ENCODE measurements around the gene DHFR2.
"Not testable (repeated sequence)": the region's sequence is repeated elsewhere in the genome, so short reads cannot be mapped to it uniquely, and the experiment has no call there.

DHFR2 gene

GRCh38 chr3:94065122-94065521 is 2.4 kb upstream of the DHFR2 start:
- no peak for DNase-seq (ENCODE audit: low spot score)

GRCh38 chr3:94064243-94064860 is 1.6 kb upstream of the DHFR2 start:
- DNase-seq (ENCODE audit: low spot score), result no peak

GRCh38 chr3:94063496-94064119 is 892 bp upstream of the DHFR2 start:
- no peak for DNase-seq (ENCODE audit: low spot score)

- no peak for DNase-seq (ENCODE audit: low spot score)
Observed at GRCh38 chr3:94061297-94061696, 1.4 kb downstream of the DHFR2 start.

- no peak for DNase-seq (ENCODE audit: low spot score)
Observed at GRCh38 chr3:94050546-94050945, 12.2 kb downstream of the DHFR2 start.

- no peak for DNase-seq (ENCODE audit: low spot score)
Observed at GRCh38 chr3:94049267-94049666, 13.4 kb downstream of the DHFR2 start.

- no peak for DNase-seq (ENCODE audit: low spot score)
Observed at GRCh38 chr3:94046533-94046932, 16.2 kb downstream of the DHFR2 start.

- DNase-seq (ENCODE audit: low spot score), result not testable (repeated sequence)
Observed at GRCh38 chr3:94044100-94044936, 18.4 kb downstream of the DHFR2 start.

- DNase-seq (ENCODE audit: low spot score), result no peak
Observed at GRCh38 chr3:94043285-94043684, 19.4 kb downstream of the DHFR2 start.

GRCh38 chr3:94036909-94037507 is 25.7 kb downstream of the DHFR2 start:
- DNase-seq (ENCODE audit: low spot score), result peak; percentile 62

GRCh38 chr3:94028093-94028837 is 34.5 kb downstream of the DHFR2 start, which contains the start of gene STX19:
Gene STX19, minus strand, starts transcription at chr3:94028597. Its CDS starts 13,328 bp downstream, at chr3:94015269.
- DNase-seq (ENCODE audit: low spot score), result no peak

GRCh38 chr3:94026623-94027022 is 36.1 kb downstream of the DHFR2 start:
- DNase-seq (ENCODE audit: low spot score), result no peak

GRCh38 chr3:94024385-94024784 is 38.3 kb downstream of the DHFR2 start:
- peak; percentile 20 for DNase-seq (ENCODE audit: low spot score)

- DNase-seq (ENCODE audit: low spot score), result no peak
Observed at GRCh38 chr3:94020293-94020692, 42.4 kb downstream of the DHFR2 start.

GRCh38 chr3:94019659-94020058 is 43.1 kb downstream of the DHFR2 start:
- DNase-seq (ENCODE audit: low spot score), result no peak

GRCh38 chr3:94015025-94015424 is 47.7 kb downstream of the DHFR2 start:
- no peak for DNase-seq (ENCODE audit: low spot score)

GRCh38 chr3:94012185-94012584 is 50.5 kb downstream of the DHFR2 start:
- DNase-seq (ENCODE audit: low spot score), result no peak

- no peak for DNase-seq (ENCODE audit: low spot score)
Observed at GRCh38 chr3:94011233-94011711, 51.4 kb downstream of the DHFR2 start.

- DNase-seq (ENCODE audit: low spot score), result no peak
Observed at GRCh38 chr3:94009608-94010007, 53.1 kb downstream of the DHFR2 start.

GRCh38 chr3:94008253-94008652 is 54.5 kb downstream of the DHFR2 start:
- no peak for DNase-seq (ENCODE audit: low spot score)

Data from GM03348 (cell line).